GM12878 (cell line): ENCODE measurements around the gene MMP19.

Source experiments
- CBFB ChIP-seq: IDR thresholded peaks from 2 replicates; pipeline ENCODE4 v1.6.1; 2016; ENCODE audit warnings: antibody characterized with exemption, low read depth
- CHD4 ChIP-seq: fragments of 200-600 bp; sonication (generic); IDR thresholded peaks from 2 replicates; pipeline ENCODE4 v1.6.1; 2016; ENCODE audit warnings: mild to moderate bottlenecking
- EZH2 ChIP-seq: IDR thresholded peaks from 2 replicates; pipeline ENCODE4 v1.6.1; 2012; ENCODE audit warnings: low read depth, mild to moderate bottlenecking, control low read depth, inconsistent platforms, low read length, borderline replicate concordance; ENCODE audit not compliant: control insufficient read depth
- HDAC2 ChIP-seq: fragments of 200-600 bp; sonication (generic); IDR thresholded peaks from 2 replicates; pipeline ENCODE4 v1.6.1; 2017
- JUND ChIP-seq: IDR thresholded peaks from 2 replicates; pipeline ENCODE4 v1.6.1; 2012; ENCODE audit warnings: low read depth, mild to moderate bottlenecking, low read length, improper control_type of control experiment, moderate library complexity
- KDM1A ChIP-seq: fragments of 200-600 bp; sonication (generic); IDR thresholded peaks from 2 replicates; pipeline ENCODE4 v1.6.1; 2016; ENCODE audit warnings: borderline replicate concordance
- NFIC ChIP-seq: IDR thresholded peaks from 2 replicates; pipeline ENCODE4 v1.6.1; 2012; ENCODE audit warnings: low read depth, mild to moderate bottlenecking, inconsistent platforms, low read length, moderate library complexity
- POLR2A ChIP-seq: IDR thresholded peaks from 2 replicates; pipeline ENCODE4 v1.6.1; 2011; ENCODE audit warnings: low read depth, mild to moderate bottlenecking, low read length
- POLR2AphosphoS5 ChIP-seq: IDR thresholded peaks from 2 replicates; pipeline ENCODE4 v1.6.1; 2011; ENCODE audit warnings: mild to moderate bottlenecking, low read length, inconsistent platforms
- REST ChIP-seq: IDR thresholded peaks from 2 replicates; pipeline ENCODE4 v1.6.1; 2012; ENCODE audit warnings: mild to moderate bottlenecking, low read depth, low read length
- SIN3A ChIP-seq: IDR thresholded peaks from 2 replicates; pipeline ENCODE4 v1.6.1; 2012; ENCODE audit warnings: low read depth, low read length, improper control_type of control experiment
- SMC3 ChIP-seq: IDR thresholded peaks from 2 replicates; pipeline ENCODE4 v1.6.1; 2011; ENCODE audit warnings: low read length, improper control_type of control experiment, borderline replicate concordance
- ZNF24 ChIP-seq: fragments of 450-650 bp; IDR thresholded peaks from 2 replicates; pipeline ENCODE4 v1.6.1; 2017; ENCODE audit warnings: antibody characterized with exemption, mild to moderate bottlenecking
- TF ChIP-seq, protein P1 (sequence below), 3 experiments: IDR thresholded peaks in 2 of 3; conservative IDR thresholded peaks in 1 of 3; 2 replicates each; pipeline ENCODE4 v1.5.1; 2011; ENCODE audit warnings: low read depth in 3 of 3, low read length in 3 of 3, mild to moderate bottlenecking in 3 of 3, control low read depth in 2 of 3, moderate library complexity in 2 of 3, inconsistent platforms in 1 of 3, mixed read lengths in 1 of 3; ENCODE audit not compliant: control insufficient read depth in 2 of 3, insufficient read depth in 1 of 3; ENCODE audit errors: extremely low read depth in 1 of 3

GRCh38 chr12:55874443-55874842 lies 31.7 kb upstream of the MMP19 start:
- no peak for TF ChIP-seq POLR2A
- no peak for TF ChIP-seq ZNF24
- TF ChIP-seq EZH2: no peak
- TF ChIP-seq POLR2AphosphoS5: no peak
- no peak for TF ChIP-seq HDAC2
- TF ChIP-seq, protein P1, sequence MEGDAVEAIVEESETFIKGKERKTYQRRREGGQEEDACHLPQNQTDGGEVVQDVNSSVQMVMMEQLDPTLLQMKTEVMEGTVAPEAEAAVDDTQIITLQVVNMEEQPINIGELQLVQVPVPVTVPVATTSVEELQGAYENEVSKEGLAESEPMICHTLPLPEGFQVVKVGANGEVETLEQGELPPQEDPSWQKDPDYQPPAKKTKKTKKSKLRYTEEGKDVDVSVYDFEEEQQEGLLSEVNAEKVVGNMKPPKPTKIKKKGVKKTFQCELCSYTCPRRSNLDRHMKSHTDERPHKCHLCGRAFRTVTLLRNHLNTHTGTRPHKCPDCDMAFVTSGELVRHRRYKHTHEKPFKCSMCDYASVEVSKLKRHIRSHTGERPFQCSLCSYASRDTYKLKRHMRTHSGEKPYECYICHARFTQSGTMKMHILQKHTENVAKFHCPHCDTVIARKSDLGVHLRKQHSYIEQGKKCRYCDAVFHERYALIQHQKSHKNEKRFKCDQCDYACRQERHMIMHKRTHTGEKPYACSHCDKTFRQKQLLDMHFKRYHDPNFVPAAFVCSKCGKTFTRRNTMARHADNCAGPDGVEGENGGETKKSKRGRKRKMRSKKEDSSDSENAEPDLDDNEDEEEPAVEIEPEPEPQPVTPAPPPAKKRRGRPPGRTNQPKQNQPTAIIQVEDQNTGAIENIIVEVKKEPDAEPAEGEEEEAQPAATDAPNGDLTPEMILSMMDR (IDR thresholded peaks at IDR 0.05 in 2 of 3, conservative IDR thresholded peaks at IDR 0.05 in 1 of 3; ENCODE audit: control insufficient read depth in 2 of 3, extremely low read depth in 1 of 3, insufficient read depth in 1 of 3, low read depth in 3 of 3, low read length in 3 of 3): no peak
- TF ChIP-seq CBFB: no peak
- no peak for TF ChIP-seq SIN3A
- TF ChIP-seq CHD4: no peak
- no peak for TF ChIP-seq KDM1A
- no peak for TF ChIP-seq SMC3
- no peak for TF ChIP-seq JUND
- TF ChIP-seq NFIC: no peak
- no peak for TF ChIP-seq REST
